HL-60 (cell line): ENCODE results near the gene F7.

Experiments used
- GABPA ChIP-seq: IDR thresholded peaks from 2 replicates; pipeline ENCODE4 v1.6.1; 2012; ENCODE audit warnings: low read depth
- POLR2AphosphoS5 ChIP-seq: IDR thresholded peaks from 2 replicates; pipeline ENCODE4 v1.6.1; 2012; ENCODE audit warnings: low read depth
- SPI1 ChIP-seq: IDR thresholded peaks from 2 replicates; pipeline ENCODE4 v1.6.1; 2012; ENCODE audit warnings: low read depth, mild to moderate bottlenecking, borderline replicate concordance
- TF ChIP-seq, protein P1 (sequence below): IDR thresholded peaks from one replicate; pipeline ENCODE4 v1.5.1; 2011; ENCODE audit warnings: low read length, control low read depth, inconsistent platforms; ENCODE audit not compliant: insufficient read depth
- TF ChIP-seq, protein P2 (sequence below): IDR thresholded peaks from 2 replicates; pipeline ENCODE4 v1.6.1; 2012; ENCODE audit warnings: low read depth; ENCODE audit not compliant: insufficient replicate concordance

DNA sequence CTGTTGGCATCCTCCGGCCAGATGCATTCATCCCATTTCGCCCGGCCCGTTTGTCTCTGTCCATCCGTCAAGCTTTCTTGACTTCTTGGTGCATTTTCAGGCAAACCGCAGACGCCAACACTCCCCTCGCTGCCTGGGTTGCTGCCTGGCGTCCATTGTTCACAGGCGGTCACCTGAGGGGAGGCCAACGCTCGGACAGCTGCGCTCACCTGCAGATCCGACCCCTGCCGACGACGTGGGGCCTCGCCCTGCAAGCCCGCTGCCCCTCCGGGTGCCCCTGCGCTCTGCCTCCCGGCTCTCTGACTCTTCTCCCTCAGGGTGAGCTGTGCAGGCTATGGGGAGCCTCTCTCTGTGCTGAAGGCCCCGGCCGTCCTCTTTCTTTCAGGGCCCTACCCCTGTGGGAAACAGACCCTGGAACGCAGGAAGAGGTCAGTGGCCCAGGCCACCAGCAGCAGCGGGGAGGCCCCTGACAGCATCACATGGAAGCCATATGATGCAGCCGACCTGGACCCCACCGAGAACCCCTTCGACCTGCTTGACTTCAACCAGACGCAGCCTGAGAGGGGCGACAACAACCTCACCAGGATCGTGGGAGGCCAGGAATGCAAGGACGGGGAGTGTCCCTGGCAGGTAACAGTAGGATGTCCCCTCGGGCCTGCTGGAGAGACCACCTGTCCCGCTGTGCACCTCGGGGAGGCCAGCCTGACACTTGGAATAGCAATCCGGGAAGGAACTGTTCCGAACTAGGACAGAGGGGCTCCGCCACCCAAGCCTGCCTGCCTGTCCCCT lies 38.1 kb downstream of the F7 start:
- TF ChIP-seq, protein P1, sequence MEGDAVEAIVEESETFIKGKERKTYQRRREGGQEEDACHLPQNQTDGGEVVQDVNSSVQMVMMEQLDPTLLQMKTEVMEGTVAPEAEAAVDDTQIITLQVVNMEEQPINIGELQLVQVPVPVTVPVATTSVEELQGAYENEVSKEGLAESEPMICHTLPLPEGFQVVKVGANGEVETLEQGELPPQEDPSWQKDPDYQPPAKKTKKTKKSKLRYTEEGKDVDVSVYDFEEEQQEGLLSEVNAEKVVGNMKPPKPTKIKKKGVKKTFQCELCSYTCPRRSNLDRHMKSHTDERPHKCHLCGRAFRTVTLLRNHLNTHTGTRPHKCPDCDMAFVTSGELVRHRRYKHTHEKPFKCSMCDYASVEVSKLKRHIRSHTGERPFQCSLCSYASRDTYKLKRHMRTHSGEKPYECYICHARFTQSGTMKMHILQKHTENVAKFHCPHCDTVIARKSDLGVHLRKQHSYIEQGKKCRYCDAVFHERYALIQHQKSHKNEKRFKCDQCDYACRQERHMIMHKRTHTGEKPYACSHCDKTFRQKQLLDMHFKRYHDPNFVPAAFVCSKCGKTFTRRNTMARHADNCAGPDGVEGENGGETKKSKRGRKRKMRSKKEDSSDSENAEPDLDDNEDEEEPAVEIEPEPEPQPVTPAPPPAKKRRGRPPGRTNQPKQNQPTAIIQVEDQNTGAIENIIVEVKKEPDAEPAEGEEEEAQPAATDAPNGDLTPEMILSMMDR, result no peak
- TF ChIP-seq, protein P2, sequence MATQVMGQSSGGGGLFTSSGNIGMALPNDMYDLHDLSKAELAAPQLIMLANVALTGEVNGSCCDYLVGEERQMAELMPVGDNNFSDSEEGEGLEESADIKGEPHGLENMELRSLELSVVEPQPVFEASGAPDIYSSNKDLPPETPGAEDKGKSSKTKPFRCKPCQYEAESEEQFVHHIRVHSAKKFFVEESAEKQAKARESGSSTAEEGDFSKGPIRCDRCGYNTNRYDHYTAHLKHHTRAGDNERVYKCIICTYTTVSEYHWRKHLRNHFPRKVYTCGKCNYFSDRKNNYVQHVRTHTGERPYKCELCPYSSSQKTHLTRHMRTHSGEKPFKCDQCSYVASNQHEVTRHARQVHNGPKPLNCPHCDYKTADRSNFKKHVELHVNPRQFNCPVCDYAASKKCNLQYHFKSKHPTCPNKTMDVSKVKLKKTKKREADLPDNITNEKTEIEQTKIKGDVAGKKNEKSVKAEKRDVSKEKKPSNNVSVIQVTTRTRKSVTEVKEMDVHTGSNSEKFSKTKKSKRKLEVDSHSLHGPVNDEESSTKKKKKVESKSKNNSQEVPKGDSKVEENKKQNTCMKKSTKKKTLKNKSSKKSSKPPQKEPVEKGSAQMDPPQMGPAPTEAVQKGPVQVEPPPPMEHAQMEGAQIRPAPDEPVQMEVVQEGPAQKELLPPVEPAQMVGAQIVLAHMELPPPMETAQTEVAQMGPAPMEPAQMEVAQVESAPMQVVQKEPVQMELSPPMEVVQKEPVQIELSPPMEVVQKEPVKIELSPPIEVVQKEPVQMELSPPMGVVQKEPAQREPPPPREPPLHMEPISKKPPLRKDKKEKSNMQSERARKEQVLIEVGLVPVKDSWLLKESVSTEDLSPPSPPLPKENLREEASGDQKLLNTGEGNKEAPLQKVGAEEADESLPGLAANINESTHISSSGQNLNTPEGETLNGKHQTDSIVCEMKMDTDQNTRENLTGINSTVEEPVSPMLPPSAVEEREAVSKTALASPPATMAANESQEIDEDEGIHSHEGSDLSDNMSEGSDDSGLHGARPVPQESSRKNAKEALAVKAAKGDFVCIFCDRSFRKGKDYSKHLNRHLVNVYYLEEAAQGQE, result no peak
- TF ChIP-seq POLR2AphosphoS5, result no peak
- TF ChIP-seq SPI1, result no peak
- no peak for TF ChIP-seq GABPA
